Panc1 (cell line): ENCODE results near the gene ASF1A. TPM values are rescaled to one million over a fixed set of nuclear protein-coding genes. Genes with fewer than 3 reads are reported as not detected.

ENCODE experiments used
- ATAC-seq: fragments of 200-7000 bp; cut with Tn5 transposase; 2 replicates; pipeline ENCODE4 v1.9.1; 2020; ENCODE audit warnings: mild to moderate bottlenecking, moderate library complexity
- BruUV-seq: library from RNA; stranded (reverse); fragments of 400-500 nt; replicated peaks from 2 replicates; lab custom pipeline; 2021; lab: Mats Ljungman, UMichigan
- CTCF ChIA-PET: fragments of 300-600 bp; sonication (Branson Sonifier 250); formaldehyde crosslinking; loops from one replicate; lab custom pipeline; 2022; ENCODE audit warnings: antibody characterized with exemption; lab: Charles Lee
- POLR2A ChIA-PET: fragments of 300-600 bp; sonication (Branson Sonifier 250); formaldehyde crosslinking; loops from one replicate; lab custom pipeline; 2022; ENCODE audit warnings: antibody characterized with exemption; lab: Charles Lee
- DNase-seq: peaks from one replicate; pipeline ENCODE4 v3.0.0-alpha.2; 2010; ENCODE audit warnings: low read depth, low spot score
- H3K27ac ChIP-seq: 2 replicates; pipeline ENCODE4 v1.5.1; 2011; ENCODE audit warnings: mild to moderate bottlenecking, low read length, inconsistent platforms
- H3K27me3 ChIP-seq: fragments of 200-500 bp; sonication (Bioruptor generic); 2 replicates; pipeline ENCODE4 v1.6.0; 2014; ENCODE audit warnings: low read length, inconsistent platforms; ENCODE audit not compliant: control insufficient read depth, insufficient read depth
- H3K36me3 ChIP-seq: fragments of 200-500 bp; sonication (Bioruptor generic); 2 replicates; pipeline ENCODE4 v1.5.1; 2014; ENCODE audit warnings: inconsistent platforms, mild to moderate bottlenecking, low read length, moderate library complexity; ENCODE audit not compliant: control insufficient read depth, insufficient read depth
- H3K4me1 ChIP-seq: 2 replicates; pipeline ENCODE4 v1.5.1; 2011; ENCODE audit warnings: inconsistent platforms, mild to moderate bottlenecking, low read length, moderate library complexity; ENCODE audit not compliant: control insufficient read depth, insufficient read depth
- H3K4me3 ChIP-seq, 2 experiments: 2 replicates each; pipeline ENCODE4 v1.5.1; 2011 to 2012; ENCODE audit warnings: low read depth in 2 of 2, low read length in 2 of 2, mild to moderate bottlenecking in 2 of 2, inconsistent platforms in 1 of 2, moderate library complexity in 1 of 2
- H3K9me3 ChIP-seq: fragments of 200-500 bp; sonication (Bioruptor generic); 2 replicates; pipeline ENCODE4 v1.5.1; 2014; ENCODE audit warnings: low read depth, mild to moderate bottlenecking, inconsistent platforms, low read length, moderate library complexity; ENCODE audit not compliant: control insufficient read depth, insufficient read depth
- POLR2AphosphoS5 ChIP-seq: IDR thresholded peaks from 2 replicates; pipeline ENCODE4 v1.6.1; 2012; ENCODE audit warnings: mild to moderate bottlenecking, low read depth, low read length, moderate library complexity
- SIN3A ChIP-seq: IDR thresholded peaks from 2 replicates; pipeline ENCODE4 v1.6.1; 2012; ENCODE audit warnings: low read depth, mild to moderate bottlenecking, low read length, moderate library complexity, borderline replicate concordance; ENCODE audit not compliant: insufficient read depth
- TCF7L2 ChIP-seq: IDR thresholded peaks from 2 replicates; pipeline ENCODE4 v1.6.1; 2011; ENCODE audit warnings: mild to moderate bottlenecking, low read depth, low read length, inconsistent platforms
- in situ Hi-C: cut with HindIII; loops from 2 replicates; pipeline ENCODE4 v1.10.0; 2016; ENCODE audit warnings: low sequenced_read_pairs, low pct_unique_long_range_greater_than_20kb
- intact Hi-C: fragments of 100-400 bp; cut with micrococcal nuclease; formaldehyde crosslinking; loops from one replicate; pipeline ENCODE4 v1.10.0; 2022; ENCODE audit not compliant: unreplicated experiment
- total RNA-seq: library from RNA; stranded (reverse); gene quantifications from one replicate; pipeline ENCODE4 v1.2.1, GENCODE V29; 2021; ENCODE audit not compliant: unreplicated experiment
- TF ChIP-seq, protein P1 (sequence below): fragments of 450-650 bp; IDR thresholded peaks from 2 replicates; pipeline ENCODE4 v1.5.1; 2017; ENCODE audit warnings: mild to moderate bottlenecking
- TF ChIP-seq, protein P2 (sequence below), 2 experiments: IDR thresholded peaks; 2 replicates each; pipeline ENCODE4 v1.6.1; 2011 to 2012; ENCODE audit warnings: low read depth in 2 of 2, control low read depth in 1 of 2, low read length in 1 of 2, mild to moderate bottlenecking in 1 of 2, moderate library complexity in 1 of 2; ENCODE audit not compliant: insufficient read depth in 1 of 2

The ASF1A gene
- total RNA-seq, 1 experiment from 2014 or later: 28.5 TPM

DNA sequence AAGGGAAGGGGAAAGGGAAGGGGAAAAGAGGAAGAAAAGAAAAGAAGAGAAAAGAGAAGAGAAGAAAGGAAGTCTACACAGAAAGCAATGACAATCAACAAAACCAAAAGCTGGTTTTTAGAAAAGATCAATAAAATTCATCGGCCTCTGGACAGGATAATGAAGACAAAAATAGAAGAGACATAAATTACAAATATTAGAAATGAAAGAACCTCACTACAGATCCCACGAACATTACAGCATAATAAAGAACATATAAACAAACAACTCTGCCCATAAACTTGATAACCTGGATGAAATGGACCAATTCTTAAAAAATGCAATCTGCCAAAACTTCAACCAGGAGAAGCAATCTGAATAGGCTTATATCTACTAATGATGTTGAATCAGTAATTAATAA lies 20.7 kb upstream of the ASF1A start:
- intact Hi-C loops (no loop called here), in situ Hi-C loops (no loop called here)
- H3K4me3 ChIP-seq: no peak overlapping the region
- ChIA-PET CTCF (no interaction called here), POLR2A (no interaction called here)
- TF ChIP-seq POLR2AphosphoS5 (no peak), SIN3A (no peak), TCF7L2 (no peak)
- TF ChIP-seq, protein P1, sequence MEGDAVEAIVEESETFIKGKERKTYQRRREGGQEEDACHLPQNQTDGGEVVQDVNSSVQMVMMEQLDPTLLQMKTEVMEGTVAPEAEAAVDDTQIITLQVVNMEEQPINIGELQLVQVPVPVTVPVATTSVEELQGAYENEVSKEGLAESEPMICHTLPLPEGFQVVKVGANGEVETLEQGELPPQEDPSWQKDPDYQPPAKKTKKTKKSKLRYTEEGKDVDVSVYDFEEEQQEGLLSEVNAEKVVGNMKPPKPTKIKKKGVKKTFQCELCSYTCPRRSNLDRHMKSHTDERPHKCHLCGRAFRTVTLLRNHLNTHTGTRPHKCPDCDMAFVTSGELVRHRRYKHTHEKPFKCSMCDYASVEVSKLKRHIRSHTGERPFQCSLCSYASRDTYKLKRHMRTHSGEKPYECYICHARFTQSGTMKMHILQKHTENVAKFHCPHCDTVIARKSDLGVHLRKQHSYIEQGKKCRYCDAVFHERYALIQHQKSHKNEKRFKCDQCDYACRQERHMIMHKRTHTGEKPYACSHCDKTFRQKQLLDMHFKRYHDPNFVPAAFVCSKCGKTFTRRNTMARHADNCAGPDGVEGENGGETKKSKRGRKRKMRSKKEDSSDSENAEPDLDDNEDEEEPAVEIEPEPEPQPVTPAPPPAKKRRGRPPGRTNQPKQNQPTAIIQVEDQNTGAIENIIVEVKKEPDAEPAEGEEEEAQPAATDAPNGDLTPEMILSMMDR: no peak
- TF ChIP-seq, protein P2, sequence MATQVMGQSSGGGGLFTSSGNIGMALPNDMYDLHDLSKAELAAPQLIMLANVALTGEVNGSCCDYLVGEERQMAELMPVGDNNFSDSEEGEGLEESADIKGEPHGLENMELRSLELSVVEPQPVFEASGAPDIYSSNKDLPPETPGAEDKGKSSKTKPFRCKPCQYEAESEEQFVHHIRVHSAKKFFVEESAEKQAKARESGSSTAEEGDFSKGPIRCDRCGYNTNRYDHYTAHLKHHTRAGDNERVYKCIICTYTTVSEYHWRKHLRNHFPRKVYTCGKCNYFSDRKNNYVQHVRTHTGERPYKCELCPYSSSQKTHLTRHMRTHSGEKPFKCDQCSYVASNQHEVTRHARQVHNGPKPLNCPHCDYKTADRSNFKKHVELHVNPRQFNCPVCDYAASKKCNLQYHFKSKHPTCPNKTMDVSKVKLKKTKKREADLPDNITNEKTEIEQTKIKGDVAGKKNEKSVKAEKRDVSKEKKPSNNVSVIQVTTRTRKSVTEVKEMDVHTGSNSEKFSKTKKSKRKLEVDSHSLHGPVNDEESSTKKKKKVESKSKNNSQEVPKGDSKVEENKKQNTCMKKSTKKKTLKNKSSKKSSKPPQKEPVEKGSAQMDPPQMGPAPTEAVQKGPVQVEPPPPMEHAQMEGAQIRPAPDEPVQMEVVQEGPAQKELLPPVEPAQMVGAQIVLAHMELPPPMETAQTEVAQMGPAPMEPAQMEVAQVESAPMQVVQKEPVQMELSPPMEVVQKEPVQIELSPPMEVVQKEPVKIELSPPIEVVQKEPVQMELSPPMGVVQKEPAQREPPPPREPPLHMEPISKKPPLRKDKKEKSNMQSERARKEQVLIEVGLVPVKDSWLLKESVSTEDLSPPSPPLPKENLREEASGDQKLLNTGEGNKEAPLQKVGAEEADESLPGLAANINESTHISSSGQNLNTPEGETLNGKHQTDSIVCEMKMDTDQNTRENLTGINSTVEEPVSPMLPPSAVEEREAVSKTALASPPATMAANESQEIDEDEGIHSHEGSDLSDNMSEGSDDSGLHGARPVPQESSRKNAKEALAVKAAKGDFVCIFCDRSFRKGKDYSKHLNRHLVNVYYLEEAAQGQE (IDR thresholded peaks at IDR 0.05; ENCODE audit: insufficient read depth in 1 of 2, low read depth in 2 of 2, low read length in 1 of 2): no peak
- no peaks in the 10 kb centered on the region for H3K9me3 ChIP-seq
- H3K27me3 ChIP-seq: no peaks in the 10 kb centered on the region
- no peaks in the 10 kb centered on the region for H3K36me3 ChIP-seq
- H3K4me1 ChIP-seq: peaks cover 11% of the 10 kb centered on the region
- DNase-seq (no peak), ATAC-seq (no peak)
- BruUV-seq: no TSS peak
- no peak overlapping the region for H3K27ac ChIP-seq

DNA sequence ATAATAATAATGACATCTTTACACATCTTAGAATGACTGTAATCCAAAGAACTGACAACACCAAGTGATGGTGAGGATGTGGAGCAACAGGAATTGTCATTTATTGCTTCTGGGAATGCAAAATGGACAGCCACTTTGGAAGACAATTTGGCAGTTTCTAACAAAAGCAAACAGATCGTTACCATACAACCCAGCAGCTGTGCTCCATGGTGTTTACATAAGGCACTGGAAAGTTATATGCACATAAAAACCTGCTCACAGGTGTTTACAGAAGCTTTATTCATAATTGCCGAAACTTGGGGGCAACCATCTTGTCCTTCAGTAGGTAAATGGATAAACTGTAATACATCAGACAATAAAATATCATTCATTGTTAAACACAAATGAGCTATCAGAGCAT lies 18.3 kb upstream of the ASF1A start:
- Histone ChIP-seq H3K27ac (no peak overlapping the region), H3K4me1 (peaks cover 16% of the 10 kb centered on the region), H3K36me3 (no peaks in the 10 kb centered on the region), H3K9me3 (no peaks in the 10 kb centered on the region), H3K4me3 (no peak overlapping the region), H3K27me3 (no peaks in the 10 kb centered on the region)
- in situ Hi-C loops (no loop called here), intact Hi-C loops (no loop called here)
- ChIA-PET CTCF (no interaction called here), POLR2A (interaction anchor here (0.6 kb wide), 1 partner anchor 20 kb away, joined by 4 read pairs; no protein-coding TSS in a partner anchor)
- BruUV-seq: no TSS peak
- TF ChIP-seq, protein P2 (IDR thresholded peaks at IDR 0.05; ENCODE audit: insufficient read depth in 1 of 2, low read depth in 2 of 2, low read length in 1 of 2): no peak
- TF ChIP-seq SIN3A (no peak), POLR2AphosphoS5 (no peak), TCF7L2 (no peak)
- TF ChIP-seq, protein P1: no peak
- DNase-seq: no peak
- no peak for ATAC-seq
